LNCaP clone FGC (cell line): ENCODE data around the gene COQ5.

Source experiments
- DNase-seq: peaks from one replicate; pipeline ENCODE4 v3.0.0-alpha.2; 2011; ENCODE audit warnings: low read depth
- H3K4me3 ChIP-seq: 2 replicates; pipeline ENCODE4 v1.5.1; 2011; ENCODE audit warnings: mild to moderate bottlenecking, low read depth, low read length, control low read depth
- TF ChIP-seq, protein P1 (sequence below): IDR thresholded peaks from 2 replicates; pipeline ENCODE4 v1.5.1; 2012; ENCODE audit warnings: mild to moderate bottlenecking; ENCODE audit not compliant: control insufficient read depth, insufficient read depth; ENCODE audit errors: extremely low read depth

Gene COQ5

DNA sequence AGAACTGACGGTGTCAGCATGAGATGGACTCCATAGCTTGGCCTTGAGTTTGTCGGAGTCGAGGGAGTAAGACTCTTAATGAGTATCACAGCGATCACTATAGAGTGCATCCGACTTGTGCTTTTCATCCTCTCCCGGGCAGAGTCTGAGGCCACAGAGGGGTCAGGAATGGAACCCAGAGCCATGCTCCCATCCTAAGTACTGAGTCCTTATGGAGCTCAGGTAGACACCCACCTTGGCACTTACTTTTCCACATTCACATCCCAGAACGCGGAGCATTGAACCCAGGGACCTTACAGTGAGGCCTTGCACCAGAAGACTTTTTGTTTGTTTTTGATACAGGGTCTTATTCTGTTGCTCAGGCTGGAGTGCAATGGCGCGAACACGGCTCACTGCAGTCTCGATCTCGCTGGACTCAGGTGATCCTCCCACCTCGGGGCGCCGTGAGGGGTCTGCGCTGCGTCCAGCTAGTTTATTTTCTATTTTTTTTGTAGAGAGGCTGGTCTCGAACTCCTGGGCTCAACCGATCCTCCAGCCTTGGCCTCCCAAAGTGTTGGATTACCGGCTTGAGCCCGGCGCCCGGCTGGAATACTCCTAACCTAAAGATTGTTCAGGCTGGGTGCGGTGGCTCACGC is 58.7 kb downstream of the COQ5 start:
- TF ChIP-seq, protein P1, sequence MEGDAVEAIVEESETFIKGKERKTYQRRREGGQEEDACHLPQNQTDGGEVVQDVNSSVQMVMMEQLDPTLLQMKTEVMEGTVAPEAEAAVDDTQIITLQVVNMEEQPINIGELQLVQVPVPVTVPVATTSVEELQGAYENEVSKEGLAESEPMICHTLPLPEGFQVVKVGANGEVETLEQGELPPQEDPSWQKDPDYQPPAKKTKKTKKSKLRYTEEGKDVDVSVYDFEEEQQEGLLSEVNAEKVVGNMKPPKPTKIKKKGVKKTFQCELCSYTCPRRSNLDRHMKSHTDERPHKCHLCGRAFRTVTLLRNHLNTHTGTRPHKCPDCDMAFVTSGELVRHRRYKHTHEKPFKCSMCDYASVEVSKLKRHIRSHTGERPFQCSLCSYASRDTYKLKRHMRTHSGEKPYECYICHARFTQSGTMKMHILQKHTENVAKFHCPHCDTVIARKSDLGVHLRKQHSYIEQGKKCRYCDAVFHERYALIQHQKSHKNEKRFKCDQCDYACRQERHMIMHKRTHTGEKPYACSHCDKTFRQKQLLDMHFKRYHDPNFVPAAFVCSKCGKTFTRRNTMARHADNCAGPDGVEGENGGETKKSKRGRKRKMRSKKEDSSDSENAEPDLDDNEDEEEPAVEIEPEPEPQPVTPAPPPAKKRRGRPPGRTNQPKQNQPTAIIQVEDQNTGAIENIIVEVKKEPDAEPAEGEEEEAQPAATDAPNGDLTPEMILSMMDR: no peak
- DNase-seq: no peak
- peak overlapping the region; percentile 82 for H3K4me3 ChIP-seq

DNA sequence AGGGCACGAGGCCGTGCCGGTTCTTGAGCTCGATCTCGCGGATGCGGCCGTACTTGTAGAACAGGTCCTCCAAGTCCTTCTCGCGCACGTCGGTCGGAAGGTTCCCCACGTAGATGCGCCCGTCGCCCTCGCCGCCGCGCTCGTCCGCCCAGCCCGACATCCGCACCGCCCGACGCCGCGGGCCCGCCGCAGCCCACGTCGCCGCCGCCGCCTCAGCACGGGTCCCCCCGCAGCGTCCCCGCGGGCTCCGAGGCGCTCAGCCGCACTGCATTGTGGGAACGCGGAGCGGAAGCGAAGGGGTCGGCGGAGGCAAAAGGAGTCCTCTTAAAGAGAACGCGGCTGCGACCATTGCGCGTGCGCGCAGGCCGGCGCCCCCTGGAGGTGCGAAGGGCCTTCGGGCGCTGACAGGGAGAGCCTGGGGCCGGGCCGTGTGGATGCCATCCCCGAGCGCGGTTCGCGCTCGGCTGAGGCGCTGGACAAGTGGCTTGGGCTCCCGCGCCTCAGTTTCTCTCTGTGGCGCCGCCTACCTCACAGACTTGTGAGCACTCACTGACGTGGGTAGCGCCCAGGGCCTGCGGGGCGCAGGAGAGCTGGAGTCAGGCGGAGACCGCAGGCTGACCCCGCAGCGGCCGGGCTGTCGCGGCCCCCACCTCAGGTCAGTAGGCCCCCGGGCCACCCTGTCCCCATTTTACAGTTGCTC is 59.4 kb downstream of the COQ5 start, which contains the start of gene SRSF9:
SRSF9 (minus strand) TSS at position 299 of the 700 bp plus-strand sequence; CDS start at position 160, 139 bp downstream.
- H3K4me3 ChIP-seq: peak within 1 kb of the TSS; percentile 82
- DNase-seq: peak; percentile 87
- TF ChIP-seq, protein P1: peak; percentile 96

DNA sequence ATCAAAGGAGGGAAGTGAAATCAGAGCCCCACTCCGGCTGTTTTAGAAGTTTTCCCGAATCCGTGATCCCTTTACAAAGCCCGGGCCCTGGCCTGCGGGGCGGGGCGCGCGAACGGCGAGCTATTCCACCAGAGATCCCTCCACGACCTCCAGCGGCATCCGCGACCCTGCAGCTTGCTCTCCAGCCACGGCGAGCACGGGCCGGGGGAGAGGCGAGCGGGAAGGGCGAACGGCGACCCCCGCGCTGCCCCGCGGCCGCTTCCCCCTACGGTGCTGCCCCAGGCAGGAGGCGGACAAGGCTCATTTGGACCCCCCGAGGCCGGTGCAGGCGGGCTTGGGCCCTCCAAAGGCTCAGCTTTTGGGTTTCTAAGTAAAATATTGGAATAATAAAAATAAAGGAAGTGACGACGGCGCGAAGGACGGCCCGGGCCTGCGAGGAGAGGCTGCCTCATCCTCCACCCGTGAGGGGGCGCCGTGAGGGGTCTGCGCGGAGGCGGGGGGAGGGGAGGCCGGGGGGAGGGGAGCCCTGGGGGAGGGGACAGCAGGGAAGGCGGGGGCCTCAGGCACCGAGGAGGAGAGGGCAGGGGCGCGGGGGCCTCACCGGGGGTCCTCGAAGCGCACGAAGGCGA is 60.0 kb downstream of the COQ5 start:
- no peak for DNase-seq
- TF ChIP-seq, protein P1: 0 out of 2 replicates have a peak, but pooled peaks have one; percentile 20
- H3K4me3 ChIP-seq: peak overlapping the region; percentile 82

DNA sequence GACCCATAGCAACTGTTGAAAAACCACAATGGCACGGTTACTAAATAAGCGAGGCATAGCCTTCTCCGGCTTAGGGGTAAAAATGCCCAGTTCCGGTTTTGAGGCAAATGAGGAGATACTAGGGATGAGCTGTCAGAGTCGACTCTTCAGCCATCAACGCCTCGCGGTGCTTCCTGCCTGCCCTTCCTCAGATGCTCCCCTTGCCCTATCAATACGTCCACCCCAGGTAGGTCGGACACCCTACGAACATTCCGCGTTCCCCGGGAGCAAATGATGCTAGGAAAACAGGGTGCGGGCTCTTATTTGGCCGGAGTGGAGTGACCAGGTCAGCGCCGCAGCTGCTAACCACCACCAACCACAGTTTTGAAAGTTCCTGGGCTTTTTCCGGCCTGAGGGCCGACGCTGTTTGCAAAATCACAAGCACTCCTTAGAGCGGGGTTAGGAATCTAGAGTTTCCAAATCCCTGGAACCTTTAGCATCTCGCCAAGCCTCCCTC is 60.6 kb downstream of the COQ5 start:
- DNase-seq: no peak
- H3K4me3 ChIP-seq: peak overlapping the region; percentile 82
- TF ChIP-seq, protein P1: no peak

DNA sequence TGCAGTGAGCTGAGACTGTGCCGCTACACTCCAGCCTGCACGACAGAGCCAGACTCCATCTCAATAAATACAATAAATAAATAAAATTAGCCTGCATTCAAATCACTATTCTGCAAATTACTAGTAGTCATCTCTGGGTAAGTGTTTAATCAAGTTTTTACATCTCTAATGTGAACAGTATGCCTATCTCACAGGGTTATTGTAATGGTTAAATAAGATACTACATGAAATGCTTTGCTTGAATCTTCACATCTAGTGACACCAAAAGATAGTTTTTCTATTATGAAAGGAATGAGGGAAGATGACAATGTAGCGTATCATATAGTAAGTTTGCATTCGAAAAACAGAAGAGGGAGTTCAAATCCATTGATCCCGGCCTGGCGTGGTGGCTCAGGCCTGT is 61.5 kb downstream of the COQ5 start:
- TF ChIP-seq, protein P1: no peak
- DNase-seq: no peak
- no peak overlapping the region for H3K4me3 ChIP-seq

DNA sequence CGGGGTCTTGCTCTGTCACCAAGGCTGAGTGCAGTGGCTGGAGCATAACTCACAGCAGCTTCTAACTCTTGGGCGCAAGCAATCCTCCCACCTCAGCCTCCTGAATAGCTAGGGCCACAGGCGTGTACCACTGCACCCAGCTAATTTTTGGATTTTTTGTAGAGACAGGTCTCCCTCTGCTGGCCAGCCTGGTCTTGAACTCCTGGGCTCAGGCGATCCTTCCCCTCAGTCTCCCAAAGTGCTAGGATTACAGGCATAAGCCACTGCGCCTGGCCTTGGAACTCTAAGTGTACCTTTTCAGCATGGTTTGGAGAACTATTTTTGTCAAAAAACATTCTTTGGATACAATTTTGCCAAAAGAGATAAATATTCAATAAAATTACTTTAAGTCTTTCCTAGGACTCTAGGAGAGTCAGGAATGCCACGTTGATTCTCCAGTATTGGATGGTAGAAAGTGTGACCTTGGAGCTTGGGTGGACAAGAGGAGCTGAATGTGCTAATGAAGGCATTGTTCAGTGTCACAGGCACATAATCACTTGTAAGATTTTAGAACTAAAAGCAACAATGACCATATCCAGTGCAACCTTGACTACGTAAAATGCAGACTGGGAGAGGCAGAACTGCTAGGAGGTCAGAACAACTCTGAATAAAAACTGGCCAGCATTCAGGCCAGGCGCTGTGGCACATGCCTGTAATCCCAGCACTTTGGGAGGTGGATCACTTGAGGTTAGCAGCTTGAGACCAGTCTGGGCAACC is 62.2 kb downstream of the COQ5 start:
- TF ChIP-seq, protein P1: peak; percentile 66
- no peak for DNase-seq
- H3K4me3 ChIP-seq: no peak overlapping the region
